AG09319 (cell line): ENCODE results near the gene BPI.

Experiments used
- DNase-seq: peaks from one replicate; pipeline ENCODE4 v3.0.0-alpha.2; 2010; ENCODE audit warnings: low read depth; ENCODE audit errors: extremely low read depth
- TF ChIP-seq, protein P1 (sequence below): IDR thresholded peaks from 2 replicates; pipeline ENCODE4 v1.5.1; 2011; ENCODE audit warnings: low read depth, mild to moderate bottlenecking, inconsistent platforms, low read length, moderate library complexity

The BPI gene

DNA sequence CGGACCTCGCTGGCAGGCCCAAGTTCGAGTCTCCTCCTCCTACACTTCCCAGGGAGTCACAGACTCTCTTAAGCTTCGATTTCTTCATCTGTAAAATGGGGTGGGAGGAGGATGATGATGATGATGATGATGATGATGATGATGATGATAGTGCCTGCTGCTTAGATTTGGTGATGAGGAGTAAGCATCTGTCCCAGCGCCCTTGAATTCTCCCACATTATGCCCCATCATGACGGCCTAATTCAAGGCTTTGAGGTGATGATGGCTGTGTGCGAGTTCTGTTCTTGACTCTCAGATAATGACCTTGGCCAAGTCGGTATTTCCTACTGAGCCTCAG, 42.9 kb upstream of the BPI start:
- no peak for DNase-seq

DNA sequence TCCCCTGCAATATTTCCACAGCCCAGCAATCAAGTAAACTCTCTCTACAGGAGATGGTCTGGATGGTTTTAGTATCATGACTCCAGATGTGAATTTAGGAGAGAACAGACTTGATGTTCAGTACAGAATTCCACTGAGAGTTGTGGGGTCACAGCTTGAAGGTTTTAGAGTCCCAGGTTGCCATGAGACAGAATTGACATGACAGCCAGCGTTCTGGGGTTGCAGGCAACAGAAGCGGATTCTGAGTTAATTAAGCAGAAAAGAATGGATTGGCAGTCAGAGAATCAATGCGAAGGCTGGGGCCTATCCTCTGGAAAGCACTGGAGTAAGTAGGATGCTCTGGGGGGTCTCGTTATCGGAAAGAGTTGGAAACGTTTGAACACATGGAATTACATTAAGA, 41.0 kb upstream of the BPI start:
- TF ChIP-seq, protein P1, sequence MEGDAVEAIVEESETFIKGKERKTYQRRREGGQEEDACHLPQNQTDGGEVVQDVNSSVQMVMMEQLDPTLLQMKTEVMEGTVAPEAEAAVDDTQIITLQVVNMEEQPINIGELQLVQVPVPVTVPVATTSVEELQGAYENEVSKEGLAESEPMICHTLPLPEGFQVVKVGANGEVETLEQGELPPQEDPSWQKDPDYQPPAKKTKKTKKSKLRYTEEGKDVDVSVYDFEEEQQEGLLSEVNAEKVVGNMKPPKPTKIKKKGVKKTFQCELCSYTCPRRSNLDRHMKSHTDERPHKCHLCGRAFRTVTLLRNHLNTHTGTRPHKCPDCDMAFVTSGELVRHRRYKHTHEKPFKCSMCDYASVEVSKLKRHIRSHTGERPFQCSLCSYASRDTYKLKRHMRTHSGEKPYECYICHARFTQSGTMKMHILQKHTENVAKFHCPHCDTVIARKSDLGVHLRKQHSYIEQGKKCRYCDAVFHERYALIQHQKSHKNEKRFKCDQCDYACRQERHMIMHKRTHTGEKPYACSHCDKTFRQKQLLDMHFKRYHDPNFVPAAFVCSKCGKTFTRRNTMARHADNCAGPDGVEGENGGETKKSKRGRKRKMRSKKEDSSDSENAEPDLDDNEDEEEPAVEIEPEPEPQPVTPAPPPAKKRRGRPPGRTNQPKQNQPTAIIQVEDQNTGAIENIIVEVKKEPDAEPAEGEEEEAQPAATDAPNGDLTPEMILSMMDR, result no peak
- no peak for DNase-seq

More for the DNA sequence above, 42.9 kb upstream of the BPI start:
- TF ChIP-seq, protein P1, result no peak

DNA sequence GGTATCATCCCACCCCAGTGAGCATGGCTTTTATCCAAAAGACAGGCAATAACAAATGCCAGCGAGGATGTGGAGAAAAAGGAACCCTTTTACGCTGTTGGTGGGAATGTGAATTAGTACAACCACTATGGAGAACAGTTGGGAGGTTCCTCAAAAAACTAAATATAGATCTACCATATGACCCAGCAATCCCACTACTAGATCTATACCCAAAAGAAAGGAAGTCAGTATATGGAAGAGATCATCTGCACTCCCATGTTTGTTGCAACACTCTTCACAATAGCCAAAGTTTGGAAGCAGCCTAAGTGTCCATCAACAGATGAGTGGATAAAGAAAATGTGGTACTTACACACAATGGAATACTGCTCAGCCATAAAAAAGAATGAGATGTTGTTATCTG, 37.5 kb upstream of the BPI start:
- no peak for DNase-seq
- TF ChIP-seq, protein P1, result no peak

DNA sequence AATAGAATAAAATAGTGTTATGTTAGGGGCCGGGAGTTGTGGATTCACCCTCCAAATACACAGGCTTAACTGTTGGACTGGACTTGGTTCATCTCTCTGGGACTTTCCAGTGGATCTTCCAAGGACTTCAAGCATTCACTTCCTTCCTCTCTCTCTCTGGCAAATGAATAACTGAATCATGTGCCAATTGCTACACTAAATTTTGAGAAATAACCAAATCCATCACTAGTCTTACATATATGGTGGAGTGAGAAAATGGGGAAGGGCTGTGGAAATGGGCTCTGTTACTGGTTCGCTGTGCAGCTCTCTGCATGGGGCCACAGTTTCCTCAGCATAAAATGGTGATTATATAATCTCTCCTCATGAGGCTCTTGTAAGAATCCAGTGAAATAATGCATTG, 36.7 kb upstream of the BPI start:
- TF ChIP-seq, protein P1, result no peak
- no peak for DNase-seq

DNA sequence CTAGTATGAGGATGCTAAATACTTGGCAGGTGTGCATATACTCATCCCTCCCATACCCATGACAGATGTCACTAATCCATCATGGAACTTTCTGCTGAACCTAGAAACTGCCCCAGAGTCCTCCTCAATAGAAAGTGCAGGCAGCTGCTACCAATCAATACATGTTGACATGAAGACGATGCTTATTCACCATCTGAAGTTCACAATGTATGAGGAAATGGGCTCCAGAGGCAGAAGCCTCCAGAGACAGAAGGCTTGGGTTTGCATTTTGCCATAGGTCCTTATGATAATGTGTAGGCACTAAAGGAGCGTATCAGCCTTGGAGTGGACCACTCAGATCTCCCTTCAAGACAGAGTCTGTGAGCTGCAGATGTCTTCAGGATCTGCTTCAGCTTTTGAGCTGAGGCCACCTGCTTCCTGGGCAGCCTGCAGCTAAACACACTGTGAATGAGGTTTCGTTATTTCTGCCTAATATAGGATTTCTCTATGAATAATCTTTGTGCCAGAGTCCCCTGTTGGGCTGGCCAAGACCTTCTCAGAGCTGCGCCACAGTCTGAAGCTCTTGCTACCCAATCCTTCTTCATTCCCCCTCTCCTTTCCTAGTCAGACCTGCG, 35.9 kb upstream of the BPI start:
- TF ChIP-seq, protein P1, result no peak
- DNase-seq, result no peak

DNA sequence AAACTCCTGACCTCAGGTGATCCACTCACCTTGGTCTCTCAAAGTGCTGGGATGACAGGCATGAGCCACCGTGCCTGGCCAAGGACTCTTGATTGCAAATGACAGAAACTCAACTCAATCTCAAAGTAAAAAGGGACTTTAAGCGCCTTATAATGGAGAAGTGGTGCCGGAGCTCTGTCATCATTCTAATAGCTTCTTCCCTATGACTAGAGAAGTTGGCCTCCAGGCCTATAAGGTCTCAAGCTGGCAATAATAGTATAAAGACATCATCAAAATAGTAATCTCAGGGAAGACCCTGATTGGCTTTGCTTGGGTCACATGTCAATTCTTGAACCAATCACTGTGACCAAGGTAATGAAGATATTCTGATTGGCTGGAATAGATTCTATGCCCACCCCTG, 34.9 kb upstream of the BPI start:
- TF ChIP-seq, protein P1, result no peak
- DNase-seq, result no peak

DNA sequence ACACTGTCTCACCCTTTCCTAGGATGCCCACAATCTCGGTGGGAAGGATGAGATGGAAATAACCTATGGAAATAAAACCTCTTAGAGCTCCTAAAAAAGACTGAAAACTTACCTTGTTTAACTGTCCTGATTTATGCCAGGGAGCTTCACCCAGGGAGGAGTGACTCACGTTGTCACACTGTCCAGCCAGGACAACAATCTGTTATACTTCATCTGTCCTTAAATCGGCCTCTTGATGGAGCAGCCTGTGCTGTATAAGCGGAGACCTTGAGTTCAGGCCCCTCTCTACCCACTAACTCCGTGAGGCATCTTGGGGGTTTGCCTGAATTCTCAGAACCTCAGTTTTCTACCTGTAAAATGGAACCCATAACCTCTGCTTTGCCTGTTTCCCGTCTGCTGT, 34.2 kb upstream of the BPI start:
- TF ChIP-seq, protein P1, result no peak
- no peak for DNase-seq
